Stimulated activated CD8-positive, alpha-beta memory T cell treated with anti-CD3 and anti-CD28 coated beads, Interleukin-7, amount 100 ng/mL, for 4 hours (primary cell): ENCODE measurements around the gene GYS1.
A peak's percentile ranks its signal among the peaks of the same experiment; 100 is the strongest.
"Not testable (repeated sequence)": the region's sequence is repeated elsewhere in the genome, so short reads cannot be mapped to it uniquely, and the experiment has no call there.

Experiments used
- DNase-seq, 2 donors: peaks; one replicate each; pipeline ENCODE4 v3.0.0-alpha.2; 2020; ENCODE audit warnings: low read depth in 2 of 2

GYS1 gene

DNA sequence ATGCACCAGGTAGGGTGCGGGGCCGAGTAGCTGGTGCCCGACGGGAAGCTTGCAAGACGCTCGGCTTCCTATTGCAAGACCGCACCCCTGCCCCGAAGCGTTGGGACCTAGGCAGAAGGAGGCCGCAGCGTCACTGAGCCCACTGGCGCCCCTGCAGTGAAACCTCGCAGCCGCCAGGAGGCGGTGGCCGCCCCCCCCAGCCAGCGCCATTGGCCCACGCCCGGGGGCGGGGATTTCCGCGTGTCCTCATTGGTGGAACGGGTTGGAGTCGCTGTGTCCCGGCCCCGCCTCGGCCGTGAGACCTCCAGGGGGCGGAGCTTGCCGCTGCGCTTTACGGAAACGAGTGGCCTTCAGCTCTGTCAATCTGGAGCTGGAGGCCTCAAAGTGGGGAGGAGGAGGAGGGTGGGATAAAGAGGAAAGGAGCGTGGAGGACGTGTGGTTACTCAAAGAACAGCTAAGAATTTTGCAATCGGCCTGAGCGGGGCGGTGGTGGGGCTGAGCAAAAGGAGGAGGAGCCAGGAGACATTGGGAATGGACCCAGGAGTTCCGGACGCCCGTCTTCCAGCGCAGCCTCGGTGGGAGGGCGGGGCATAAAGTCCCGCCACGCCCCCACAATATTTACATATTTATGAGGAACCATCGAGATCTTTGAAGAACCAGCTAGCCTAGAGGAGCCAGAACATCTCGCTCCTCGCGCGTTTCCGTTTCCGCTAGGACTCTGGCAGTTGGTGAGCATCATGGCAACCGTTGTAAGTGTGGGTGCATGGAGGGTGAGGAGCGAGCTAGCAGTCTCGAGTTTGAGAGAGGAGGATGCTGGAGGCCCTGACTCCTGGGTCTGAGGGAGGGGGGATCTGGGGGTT lies at the start of gene GYS1, which contains the start of gene RUVBL2:
GYS1 (minus strand) TSS at position 135 of the 860 bp plus-strand sequence. CDS start 197 bp downstream, outside the sequence.
RUVBL2 (plus strand) TSS at position 713 of the 860 bp plus-strand sequence; CDS start at position 738, 25 bp downstream.
- peak; percentile 98 to 99 for DNase-seq

DNA sequence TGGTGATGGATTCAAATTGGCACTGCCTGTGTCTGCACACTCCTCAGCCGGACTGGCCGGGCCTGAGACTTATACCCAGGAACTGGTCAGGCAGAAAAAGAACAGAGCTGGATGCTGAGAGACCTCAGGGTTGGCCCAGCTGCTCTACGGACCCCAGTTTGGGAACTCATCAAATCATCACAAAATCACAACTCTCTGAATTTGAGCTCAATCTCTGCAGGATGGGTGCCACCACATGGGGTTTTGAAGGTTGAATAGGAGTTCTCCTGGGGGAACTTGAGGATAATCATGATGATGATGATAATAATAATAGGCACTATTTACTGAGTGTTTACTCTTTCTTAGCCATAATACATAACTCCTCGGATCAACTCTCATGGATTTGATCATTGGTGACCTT lies 49.6 kb upstream of the GYS1 start:
- not testable (repeated sequence) for DNase-seq

DNA sequence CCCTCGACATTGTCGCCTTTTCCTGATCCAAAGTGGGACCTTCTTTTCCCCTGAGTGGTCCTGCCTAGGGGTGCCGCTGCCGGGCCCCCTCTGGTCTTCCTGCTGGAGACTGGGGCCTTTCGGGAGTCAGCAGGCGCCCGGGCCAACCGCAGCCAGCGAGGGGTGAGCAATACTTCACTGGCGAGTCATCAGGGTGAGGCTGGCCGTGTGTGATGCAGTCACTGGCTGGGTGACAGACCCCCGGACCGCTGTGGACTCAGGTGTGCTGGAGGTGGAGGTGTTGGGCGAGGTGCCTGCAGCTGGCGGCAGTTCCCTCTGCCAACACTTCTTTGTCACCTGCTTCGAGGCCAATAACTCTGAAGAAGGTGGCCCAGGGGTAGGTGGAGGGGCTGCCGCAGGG lies 49.1 kb upstream of the GYS1 start:
- no peak for DNase-seq

DNA sequence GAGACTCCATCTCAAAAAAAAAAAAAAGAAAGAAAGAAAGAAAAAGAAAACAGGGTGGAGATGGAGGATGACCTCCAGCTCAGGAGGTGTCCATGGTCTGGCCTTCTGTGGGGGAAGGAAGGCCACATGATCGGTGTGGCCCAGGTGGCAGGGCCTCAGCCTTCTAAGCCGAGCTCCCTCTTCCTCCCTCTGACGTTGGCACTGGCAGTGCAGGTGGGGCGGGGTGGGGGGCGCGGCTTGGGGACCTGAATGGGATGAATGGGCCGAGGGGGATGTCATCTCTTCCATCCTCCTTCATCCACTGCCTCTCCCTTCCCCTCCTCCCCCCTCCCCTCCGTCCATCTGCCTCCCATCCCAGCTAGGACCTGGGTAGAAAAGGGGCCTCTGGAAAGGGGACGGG lies 46.6 kb upstream of the GYS1 start:
- not testable (repeated sequence) for DNase-seq

DNA sequence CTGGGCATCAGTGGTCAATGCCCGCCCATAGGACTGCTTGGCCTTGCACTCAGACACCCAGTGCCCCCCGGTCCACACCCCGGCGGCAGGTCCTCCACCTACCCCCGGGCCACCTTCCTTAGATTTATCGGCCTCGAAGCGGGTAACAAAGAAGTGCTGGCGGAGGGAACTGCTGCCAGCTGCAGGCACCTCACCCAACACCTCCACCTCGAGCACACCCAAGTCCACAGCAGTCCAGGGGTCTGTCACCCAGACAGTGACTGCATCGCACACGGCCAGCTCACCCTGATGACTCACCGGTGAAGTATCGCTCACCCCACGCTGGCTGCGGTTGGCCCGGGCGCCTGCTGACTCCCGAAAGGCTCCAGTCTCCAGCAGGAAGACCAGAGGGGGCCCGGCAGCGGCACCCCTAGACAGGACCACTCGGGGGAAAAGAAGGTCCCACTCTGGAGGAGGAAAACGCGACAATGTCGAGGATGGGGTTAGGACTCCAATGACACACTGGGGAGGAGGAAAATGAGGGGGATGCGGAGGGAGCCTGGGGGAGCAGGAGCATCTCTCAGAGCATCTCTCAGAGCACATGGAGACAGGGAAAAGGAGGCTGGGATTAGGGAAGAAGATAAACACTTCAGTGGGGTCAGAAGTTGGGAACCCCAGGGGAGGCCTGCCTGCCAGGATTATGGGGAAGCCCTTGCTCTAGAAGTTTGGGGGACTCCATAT lies 45.6 kb upstream of the GYS1 start:
- not testable (repeated sequence) for DNase-seq

DNA sequence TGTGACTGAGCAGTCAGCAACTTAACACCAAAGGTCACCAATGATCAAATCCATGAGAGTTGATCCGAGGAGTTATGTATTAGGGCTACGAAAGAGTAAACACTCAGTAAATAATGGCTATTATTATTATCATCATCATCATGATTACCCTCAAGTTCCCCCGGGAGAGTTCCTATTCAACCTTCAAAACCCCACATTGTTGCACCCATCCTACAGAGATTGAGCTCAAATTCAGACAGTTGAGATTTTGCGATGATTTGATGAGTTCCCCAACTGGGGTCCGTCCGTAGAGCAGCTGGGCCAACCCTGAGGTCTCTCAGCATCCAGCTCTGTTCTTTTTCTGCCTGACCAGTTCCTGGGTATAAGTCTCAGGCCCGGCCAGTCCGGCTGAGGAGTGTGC lies 45.0 kb upstream of the GYS1 start:
- not testable (repeated sequence) for DNase-seq

DNA sequence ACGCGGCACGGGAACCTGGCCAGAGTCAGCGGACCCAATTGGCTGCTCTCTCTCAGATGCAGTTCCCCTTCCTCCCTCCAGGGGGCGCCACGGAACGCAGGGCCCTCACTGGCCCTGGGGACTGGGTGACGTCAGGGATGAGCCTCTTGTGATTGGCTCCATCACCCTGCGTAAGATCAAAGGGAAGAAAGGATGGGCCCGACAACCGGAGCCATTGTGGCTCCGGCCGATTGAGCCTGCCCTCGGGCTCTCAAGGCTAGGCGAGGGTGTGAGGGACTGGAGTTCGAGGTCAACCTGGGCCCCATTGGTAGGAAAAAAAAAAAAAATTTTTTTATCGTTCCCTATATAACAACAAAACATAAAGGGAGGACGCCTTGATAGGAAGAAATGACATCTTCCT lies 43.7 kb upstream of the GYS1 start, which contains the start of gene CGB1:
CGB1 (minus strand) TSS at position 81 of the 400 bp plus-strand sequence. CDS start 184 bp downstream, outside the sequence.
- not testable (repeated sequence) for DNase-seq

DNA sequence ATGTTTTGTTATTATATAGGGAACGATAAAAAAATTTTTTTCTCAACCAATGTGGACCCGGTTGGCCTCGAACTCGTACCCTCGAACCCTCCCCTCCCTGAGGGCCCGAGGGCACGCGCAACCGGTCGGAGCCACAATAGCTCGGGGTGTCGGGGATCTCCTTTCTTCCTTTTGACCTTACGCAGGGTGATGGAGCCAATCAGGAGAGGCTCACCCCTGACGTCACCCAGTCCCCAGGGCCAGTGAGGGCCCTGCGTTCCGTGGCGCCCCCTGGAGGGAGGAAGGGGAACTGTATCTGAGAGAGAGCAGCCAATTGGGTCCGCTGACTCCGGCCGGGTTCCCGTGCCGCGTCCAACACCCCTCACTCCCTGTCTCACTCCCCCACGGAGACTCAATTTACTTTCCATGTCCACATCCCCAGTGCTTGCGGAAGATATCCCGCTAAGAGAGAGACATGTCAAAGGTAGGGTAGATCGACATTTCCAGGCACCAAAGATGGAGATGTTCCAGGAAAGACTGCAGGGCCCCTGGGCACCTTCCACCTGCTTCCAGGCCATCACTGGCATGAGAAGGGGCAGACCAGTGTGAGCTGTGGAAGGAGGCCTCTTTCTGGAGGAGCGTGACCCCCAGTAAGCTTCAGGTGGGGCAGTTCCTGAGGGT lies 38.7 kb upstream of the GYS1 start, which contains the start of gene CGB2:
CGB2 (plus strand) TSS at position 249 of the 660 bp plus-strand sequence; CDS start at position 455, 206 bp downstream.
- DNase-seq = peak in 1 of 2 donors; percentile 45

DNA sequence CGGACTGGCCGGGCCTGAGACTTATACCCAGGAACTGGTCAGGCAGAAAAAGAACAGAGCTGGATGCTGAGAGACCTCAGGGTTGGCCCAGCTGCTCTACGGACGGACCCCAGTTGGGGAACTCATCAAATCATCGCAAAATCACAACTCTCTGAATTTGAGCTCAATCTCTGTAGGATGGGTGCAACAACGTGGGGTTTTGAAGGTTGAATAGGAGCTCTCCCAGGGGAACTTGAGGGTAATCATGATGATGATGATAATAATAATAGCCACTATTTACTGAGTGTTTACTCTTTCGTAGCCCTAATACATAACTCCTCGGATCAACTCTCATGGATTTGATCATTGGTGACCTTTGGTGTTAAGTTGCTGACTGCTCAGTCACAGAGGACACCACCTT lies 37.2 kb upstream of the GYS1 start:
- not testable (repeated sequence) for DNase-seq

DNA sequence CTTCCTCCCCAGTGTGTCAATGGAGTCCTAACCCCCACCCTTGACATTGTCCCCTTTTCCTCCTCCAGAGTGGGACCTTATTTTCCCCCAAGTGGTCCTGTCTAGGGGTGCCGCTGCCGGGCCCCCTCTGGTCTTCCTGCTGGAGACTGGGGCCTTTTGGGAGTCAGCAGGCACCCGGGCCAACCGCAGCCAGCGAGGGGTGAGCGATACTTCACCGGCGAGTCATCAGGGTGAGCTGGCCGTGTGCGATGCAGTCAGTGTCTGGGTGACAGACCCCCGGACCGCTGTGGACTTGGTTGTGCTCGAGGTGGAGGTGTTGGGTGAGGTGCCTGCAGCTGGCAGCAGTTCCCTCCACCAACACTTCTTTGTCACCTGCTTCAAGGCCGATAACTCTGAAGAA lies 36.6 kb upstream of the GYS1 start:
- not testable (repeated sequence) for DNase-seq

DNA sequence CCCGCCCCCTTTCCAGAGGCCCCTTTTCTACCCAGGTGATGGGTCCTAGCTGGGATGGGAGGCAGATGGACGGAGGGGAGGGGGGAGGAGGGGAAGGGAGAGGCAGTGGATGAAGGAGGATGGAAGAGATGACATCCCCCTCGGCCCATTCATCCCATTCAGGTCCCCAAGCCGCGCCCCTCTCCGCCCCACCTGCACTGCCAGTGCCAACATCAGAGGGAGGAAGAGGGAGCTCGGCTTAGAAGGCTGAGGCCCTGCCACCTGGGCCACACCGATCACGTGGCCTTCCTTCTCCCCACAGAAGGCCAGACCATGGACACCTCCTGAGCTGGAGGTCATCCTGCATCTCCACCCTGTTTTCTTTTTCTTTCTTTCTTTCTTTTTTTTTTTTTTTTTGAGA lies 35.6 kb upstream of the GYS1 start:
- DNase-seq = not testable (repeated sequence)

DNA sequence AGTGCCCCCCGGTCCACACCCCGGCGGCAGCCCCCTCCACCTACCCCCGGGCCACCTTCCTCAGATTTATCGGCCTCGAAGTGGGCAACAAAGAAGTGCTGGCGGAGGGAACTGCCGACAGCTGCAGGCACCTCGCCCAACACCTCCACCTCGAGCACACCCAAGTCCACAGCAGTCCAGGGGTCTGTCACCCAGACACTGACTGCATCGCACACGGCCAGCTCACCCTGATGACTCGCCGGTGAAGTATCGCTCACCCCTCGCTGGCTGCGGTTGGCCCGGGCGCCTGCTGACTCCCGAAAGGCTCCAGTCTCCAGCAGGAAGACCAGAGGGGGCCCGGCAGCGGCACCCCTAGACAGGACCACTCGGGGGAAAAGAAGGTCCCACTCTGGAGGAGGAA lies 32.5 kb upstream of the GYS1 start:
- DNase-seq = not testable (repeated sequence)

DNA sequence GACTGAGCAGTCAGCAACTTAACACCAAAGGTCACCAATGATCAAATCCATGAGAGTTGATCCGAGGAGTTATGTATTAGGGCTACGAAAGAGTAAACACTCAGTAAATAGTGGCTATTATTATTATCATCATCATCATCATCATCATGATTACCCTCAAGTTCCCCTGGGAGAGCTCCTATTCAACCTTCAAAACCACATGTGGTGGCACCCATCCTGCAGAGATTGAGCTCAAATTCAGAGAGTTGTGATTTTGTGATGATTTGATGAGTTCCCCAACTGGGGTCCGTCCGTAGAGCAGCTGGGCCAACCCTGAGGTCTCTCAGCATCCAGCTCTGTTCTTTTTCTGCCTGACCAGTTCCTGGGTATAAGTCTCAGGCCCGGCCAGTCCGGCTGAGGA lies 32.0 kb upstream of the GYS1 start:
- DNase-seq = not testable (repeated sequence)

DNA sequence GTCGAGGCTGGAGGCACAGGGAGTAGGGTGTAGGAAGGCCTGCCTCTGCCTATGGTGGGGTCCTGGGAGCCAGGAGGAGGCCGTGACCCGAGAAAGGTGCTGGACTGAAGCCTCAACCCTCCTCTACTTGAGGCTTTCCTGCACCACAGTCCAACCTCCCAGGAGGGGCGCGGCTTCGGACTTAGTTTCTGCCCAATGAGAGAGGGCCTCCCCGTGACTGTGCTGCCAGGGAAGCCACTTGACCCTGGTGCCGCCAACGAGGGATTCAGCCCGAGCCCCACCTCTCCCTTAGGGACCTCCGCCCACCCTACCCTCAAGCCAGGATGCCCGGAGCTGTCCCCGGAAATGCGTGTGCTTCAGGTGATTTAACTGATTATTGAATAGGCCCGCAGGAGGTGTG lies 31.1 kb upstream of the GYS1 start, which contains the start of gene CGB3:
CGB3 (minus strand) TSS at position 101 of the 400 bp plus-strand sequence. CDS start 362 bp downstream, outside the sequence.
- not testable (repeated sequence) for DNase-seq

DNA sequence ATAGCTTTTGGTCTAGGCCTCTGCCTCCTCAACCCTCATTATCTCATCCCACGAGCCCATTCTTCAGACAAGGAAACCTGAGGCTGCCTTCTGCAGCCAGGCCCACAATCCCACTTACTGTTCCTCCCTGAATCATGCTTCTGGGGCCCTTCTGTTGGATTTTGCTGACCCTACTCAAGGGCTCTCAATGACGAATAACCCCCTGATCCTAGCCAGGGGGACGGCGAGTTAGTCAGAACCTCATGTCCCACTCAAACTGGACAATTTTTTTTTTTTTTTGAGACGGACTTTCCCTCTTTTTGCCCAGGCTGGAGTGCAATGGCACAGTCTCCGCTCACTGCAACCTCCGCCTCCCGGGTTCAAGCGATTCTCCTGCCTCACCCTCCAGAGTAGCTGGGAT lies 29.0 kb upstream of the GYS1 start:
- no peak for DNase-seq

DNA sequence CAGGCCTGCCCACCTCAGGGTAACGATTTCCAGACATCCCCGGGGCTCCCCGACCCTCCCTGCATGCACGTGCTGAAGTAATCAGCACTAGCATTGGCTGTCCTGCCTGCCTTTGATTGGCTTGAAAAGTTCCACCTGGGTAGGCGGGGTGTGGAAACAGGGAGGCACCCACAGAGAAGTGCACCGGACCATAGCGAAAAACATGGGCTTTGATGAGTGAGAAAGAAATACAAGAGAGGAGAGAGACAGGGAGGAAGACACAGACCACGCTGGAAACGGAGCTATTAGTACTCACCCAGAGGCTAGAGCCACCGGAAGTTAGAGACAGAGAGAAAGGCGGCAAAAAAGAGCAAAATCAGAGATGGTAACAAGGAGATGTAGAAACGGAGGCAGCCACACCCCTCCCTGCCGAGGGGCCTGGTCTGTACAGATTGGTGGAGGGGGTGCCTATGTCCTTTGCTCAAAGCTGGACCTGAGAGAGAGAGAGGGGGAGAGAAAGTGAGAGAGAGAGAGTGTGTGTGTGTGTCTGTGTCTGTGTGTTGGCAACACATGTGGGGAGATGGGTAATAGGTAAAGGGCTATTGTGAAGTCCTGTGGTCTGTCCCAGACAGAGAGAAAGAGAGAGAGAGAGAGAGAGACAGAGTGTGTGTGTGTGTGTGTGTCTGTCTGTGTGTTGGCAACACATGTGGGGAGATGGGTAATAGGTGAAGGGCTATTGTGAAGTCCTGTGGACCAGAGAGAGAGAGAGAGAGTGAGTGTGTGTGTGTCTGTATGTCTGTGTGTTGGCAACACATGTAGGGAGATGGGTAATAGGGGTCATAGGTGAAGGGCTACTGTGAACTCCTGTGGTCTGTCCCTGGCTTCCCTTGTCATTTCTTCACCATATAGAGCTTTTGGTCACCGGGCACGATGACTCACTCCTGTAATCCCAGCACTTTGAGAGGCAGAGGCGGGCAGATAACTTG lies 28.1 kb upstream of the GYS1 start:
- DNase-seq = no peak

DNA sequence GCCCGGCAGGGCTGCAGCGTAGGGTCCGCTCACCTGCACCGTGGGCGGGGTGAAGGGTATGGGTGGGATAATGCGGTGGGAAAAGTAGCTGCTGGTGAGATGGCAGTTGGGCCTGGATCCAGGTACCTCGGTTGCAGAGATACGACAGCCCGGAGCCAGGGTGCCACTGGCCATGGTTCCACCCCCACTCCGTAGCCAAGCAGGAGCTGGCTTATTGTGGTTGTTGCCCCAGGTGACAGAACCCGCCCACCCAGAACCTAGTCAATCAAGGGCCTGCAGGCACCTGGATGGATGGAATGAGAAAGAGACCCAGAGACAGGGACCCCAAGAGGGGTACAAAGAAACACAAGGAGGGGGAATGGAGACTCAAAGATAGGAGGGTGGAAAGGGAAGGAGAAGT lies 27.2 kb upstream of the GYS1 start:
- no peak for DNase-seq

DNA sequence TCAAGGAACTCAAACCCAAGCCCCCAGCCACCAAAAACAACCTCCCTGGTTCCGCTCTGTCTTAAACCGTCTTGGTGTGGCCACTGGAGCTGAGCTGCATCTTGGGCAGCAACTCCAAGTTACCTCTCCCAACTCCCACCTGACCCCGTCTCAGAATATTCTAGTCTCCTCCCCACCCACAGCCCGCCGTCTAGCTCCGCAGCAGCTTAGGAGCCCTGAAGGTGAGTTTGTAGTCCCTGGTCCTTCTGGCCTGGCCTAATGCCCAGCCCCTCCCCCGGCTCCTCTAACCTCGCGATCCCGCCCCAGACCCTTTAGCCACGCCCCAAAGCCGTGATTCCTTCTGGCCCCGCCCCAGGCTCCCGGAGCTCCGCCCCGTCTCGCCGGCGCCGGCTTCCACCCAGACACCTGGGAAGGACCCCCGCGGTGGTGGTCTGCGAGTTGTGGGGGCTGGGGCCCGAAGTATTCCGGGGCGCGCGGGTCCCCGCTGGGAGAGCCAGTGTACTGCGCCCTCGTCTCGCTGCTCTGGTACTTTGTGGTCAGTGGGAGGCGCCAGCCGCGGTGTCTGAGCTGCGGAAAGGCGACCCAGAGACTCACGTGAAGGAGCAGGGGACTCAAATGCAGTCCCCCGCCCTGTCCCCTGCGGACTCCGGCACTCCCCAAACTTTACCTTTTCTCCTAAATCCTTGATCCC lies 26.3 kb upstream of the GYS1 start:
- peak in 1 of 2 donors; percentile 43 for DNase-seq

DNA sequence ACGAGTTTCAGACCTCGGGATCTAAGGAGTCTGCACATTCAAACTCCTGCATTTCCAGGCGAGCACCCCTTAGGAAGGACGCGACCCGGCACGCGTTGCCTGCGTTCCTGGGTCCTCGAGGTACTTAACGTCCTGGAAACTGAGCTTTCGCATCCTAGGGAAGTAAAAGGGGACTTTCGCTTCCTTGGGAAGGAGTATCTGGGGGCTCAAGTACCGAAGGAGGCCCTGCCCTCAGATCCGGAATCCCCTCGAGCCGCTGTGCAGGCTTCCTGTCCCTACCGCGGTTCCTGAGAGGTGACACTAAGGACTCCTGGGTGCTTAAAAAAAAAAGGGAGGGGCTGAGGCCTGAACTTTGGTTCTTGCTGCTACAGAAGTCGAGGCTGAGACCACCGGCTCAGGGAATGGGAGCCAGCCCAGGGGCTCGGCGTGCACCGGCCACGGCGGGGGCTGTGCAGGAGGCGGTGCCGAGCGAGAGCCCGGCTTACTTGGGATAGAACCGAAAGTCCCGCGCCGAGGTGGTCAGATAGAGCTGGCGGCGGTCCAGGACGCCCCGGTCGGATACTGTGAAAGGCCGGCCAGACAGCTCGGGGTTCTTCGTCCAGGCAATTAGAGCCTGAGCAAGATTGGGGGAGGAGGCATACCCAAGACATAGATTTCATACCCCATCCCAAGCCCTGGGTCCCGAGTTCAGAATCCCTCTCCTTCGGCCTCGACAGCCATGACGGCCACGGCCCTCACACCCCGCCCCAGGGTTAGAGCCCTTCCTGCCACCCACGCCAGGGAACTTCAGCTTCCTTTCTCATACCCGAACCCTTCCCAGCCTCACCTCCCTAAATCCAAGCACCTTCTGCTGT lies 25.5 kb upstream of the GYS1 start:
- not testable (repeated sequence) for DNase-seq
